Left lung (tissue), 10 donors: Measurements from ENCODE around the gene SLCO3A1. TPM values are rescaled to one million over a fixed set of nuclear protein-coding genes. Genes with fewer than 3 reads are reported as not detected.
"Not testable (repeated sequence)": the region's sequence is repeated elsewhere in the genome, so short reads cannot be mapped to it uniquely, and the experiment has no call there.

Source experiments
- ATAC-seq: fragments of 200-7000 bp; cut with Tn5 transposase; one replicate; pipeline ENCODE4 v1.9.1; 2020; ENCODE audit warnings: moderate library complexity
- DNase-seq, 4 donors: peaks; one replicate each; pipeline ENCODE4 v3.0.0-alpha.2; 2013 to 2020
- H3K27ac ChIP-seq, 2 donors: fragments of 200-600 bp; sonication (generic) in 1 of 2; one replicate each; pipeline versions ENCODE4 v1.5.0 to v1.8.0; 2020 to 2021
- H3K27me3 ChIP-seq, 2 donors: fragments of 200-600 bp; sonication (generic) in 1 of 2; one replicate each; pipeline versions ENCODE4 v1.5.0 to v1.8.0; 2020 to 2021
- H3K36me3 ChIP-seq, 2 donors: fragments of 200-600 bp; sonication (generic) in 1 of 2; one replicate each; pipeline versions ENCODE4 v1.5.0 to v1.8.0; 2020 to 2021
- H3K4me1 ChIP-seq, 2 donors: fragments of 200-600 bp; one replicate each; pipeline ENCODE4 v1.8.0; 2021
- H3K4me3 ChIP-seq, 2 donors: fragments of 200-600 bp; sonication (generic) in 1 of 2; one replicate each; pipeline versions ENCODE4 v1.5.0 to v1.8.0; 2020 to 2021; ENCODE audit warnings: mild to moderate bottlenecking in 1 of 2
- H3K9me3 ChIP-seq, 2 donors: fragments of 200-600 bp; sonication (generic) in 1 of 2; one replicate each; pipeline versions ENCODE4 v1.5.0 to v1.8.0; 2020 to 2021
- CTCF ChIP-seq, 2 donors: fragments of 200-600 bp; sonication (generic) in 1 of 2; IDR thresholded peaks; one replicate each; pipeline versions ENCODE4 v1.5.0 to v1.8.0; 2021; ENCODE audit warnings: antibody characterized with exemption in 2 of 2
- intact Hi-C, 2 donors: fragments of 100-400 bp; cut with DNase I; formaldehyde crosslinking; loops; one replicate each; pipeline versions ENCODE4 v1.11.2 to v1.14.2; 2022
- polyA plus RNA-seq, 6 donors: library from polyadenylated mRNA; unstranded; fragments of 120-200 nt; gene quantifications; one replicate each; pipeline ENCODE4 v1.2.1, GENCODE V29; 2013; ENCODE audit not compliant: insufficient read length in 6 of 6
- total RNA-seq, 2 donors: library from RNA; stranded (reverse); fragmentation: NEBNext Ultra II Directional; extraction: Animal tissue kit (Norgen Biotek cat#: 25700); gene quantifications; one replicate each; pipeline ENCODE4 v1.2.1, GENCODE V29; 2021
- donor health status: DM: no; HTN: yes; CAD: no.
- donor health status: DM: no; HTN: no; CAD: no.

The SLCO3A1 gene
- total and polyA plus RNA-seq, 8 donors = 7.7 to 49.0 (median 11.9) TPM

GRCh38 chr15:92053753-92054316 is 200.3 kb downstream of the SLCO3A1 start:
- H3K4me3 ChIP-seq = no peak overlapping the region
- intact Hi-C loops = no loop called here
- H3K27ac ChIP-seq = no peak overlapping the region
- H3K9me3 ChIP-seq = no peaks in the 10 kb centered on the region
- no peak for TF ChIP-seq CTCF (IDR thresholded peaks at IDR 0.05)
- no peaks in the 10 kb centered on the region for H3K36me3 ChIP-seq
- ATAC-seq = no peak
- H3K27me3 ChIP-seq = no peaks in the 10 kb centered on the region
- peaks cover 7 to 14% of the 10 kb centered on the region in 2 donors for H3K4me1 ChIP-seq
- no peak for DNase-seq

DNA sequence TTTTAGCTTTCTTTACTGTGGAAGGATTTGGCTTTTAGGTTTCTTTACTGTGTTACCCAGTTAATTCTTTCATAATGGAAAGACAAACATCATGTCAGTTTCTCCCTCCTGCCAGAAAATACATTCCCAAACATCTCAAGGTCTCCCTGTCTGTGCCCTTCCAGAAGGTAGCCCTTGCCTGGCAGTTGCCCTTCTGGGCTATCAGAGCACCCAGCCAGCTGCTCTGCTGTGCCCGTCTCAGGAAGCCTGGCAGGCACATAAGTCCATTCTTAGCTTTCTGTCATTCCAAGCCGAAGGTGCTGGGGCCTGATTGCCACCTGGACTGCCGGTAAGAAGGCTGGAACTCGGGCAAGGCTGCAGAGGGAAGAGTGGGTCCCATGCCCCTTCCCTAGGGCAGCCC is 203.4 kb downstream of the SLCO3A1 start:
- Histone ChIP-seq H3K27ac (no peak overlapping the region), H3K4me1 (no peaks in the 10 kb centered on the region), H3K27me3 (no peaks in the 10 kb centered on the region), H3K4me3 (no peak overlapping the region), H3K36me3 (no peaks in the 10 kb centered on the region), H3K9me3 (no peaks in the 10 kb centered on the region)
- intact Hi-C loops = no loop called here
- DNase-seq = no peak
- ATAC-seq = no peak
- TF ChIP-seq CTCF (IDR thresholded peaks at IDR 0.05) = no peak

DNA sequence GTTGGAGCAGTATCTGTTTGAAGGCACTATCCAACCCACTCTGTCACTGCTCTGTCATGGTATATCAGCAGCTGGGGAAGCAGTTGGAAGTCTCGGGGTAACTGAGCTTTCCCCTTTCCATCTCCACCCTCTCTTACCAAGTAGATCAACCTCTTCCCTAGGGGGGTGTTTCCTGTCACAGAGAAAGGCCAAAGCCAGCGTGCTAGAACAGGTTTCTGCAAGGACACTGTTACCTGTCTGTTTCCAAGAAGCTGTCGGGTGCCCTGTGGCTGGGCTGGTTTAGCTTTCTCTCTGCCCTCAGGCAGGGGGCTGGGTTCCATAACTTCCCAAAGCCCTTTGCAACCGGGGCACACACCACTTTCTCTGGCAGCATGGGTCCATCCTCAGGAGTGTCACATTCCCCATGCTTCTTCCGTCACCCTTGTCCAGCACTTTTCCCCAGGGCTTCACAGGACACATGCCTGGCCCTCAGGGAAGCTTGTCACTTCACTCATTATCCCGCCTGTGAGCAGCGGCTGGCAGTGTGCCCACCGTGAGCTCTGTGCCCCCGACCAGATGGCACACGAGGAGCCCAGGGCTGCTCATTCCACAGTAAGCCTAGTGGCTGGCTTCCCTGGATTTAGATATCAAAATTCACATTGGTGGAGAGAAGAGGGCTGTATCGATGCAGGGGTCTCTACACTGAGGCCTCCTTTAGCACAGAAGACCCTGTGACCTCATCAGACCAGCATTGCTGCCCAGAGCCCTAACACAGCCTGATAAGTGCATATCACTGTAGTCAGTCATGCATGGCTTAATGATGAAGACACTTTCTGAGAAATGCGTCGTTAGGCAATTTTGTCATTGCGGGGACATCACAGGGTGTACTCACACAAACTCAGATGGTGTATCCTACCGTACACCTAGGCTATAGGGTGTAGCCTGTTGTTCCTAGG is 205.8 kb downstream of the SLCO3A1 start:
- ATAC-seq (no peak), DNase-seq (no peak)
- H3K36me3 ChIP-seq = no peaks in the 10 kb centered on the region
- H3K27ac ChIP-seq = no peak overlapping the region
- no peaks in the 10 kb centered on the region for H3K4me1 ChIP-seq
- H3K9me3 ChIP-seq = no peaks in the 10 kb centered on the region
- H3K4me3 ChIP-seq = no peak overlapping the region
- no peaks in the 10 kb centered on the region for H3K27me3 ChIP-seq
- TF ChIP-seq CTCF (IDR thresholded peaks at IDR 0.05) = no peak
- intact Hi-C loops = no loop called here

DNA sequence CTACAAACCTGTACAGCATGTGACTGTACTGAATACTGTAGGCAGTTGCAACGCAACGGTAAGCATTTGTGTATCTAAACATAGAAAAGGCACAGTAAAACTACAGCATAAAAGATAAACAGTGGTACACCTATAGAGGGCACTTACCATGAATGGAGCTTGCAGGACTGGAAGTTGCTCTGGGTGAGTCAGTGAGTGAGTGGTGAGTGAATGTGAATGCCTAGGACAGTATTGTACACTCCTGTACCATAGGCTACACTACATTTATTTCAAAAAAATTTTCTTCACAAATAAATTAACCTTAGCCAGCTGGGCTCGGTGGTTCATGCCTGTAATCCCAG is 206.4 kb downstream of the SLCO3A1 start:
- ATAC-seq, H3K9me3 ChIP-seq, H3K4me1 ChIP-seq, DNase-seq, H3K36me3 ChIP-seq, H3K27ac ChIP-seq, H3K27me3 ChIP-seq, H3K4me3 ChIP-seq, intact Hi-C loops: not testable (repeated sequence)

DNA sequence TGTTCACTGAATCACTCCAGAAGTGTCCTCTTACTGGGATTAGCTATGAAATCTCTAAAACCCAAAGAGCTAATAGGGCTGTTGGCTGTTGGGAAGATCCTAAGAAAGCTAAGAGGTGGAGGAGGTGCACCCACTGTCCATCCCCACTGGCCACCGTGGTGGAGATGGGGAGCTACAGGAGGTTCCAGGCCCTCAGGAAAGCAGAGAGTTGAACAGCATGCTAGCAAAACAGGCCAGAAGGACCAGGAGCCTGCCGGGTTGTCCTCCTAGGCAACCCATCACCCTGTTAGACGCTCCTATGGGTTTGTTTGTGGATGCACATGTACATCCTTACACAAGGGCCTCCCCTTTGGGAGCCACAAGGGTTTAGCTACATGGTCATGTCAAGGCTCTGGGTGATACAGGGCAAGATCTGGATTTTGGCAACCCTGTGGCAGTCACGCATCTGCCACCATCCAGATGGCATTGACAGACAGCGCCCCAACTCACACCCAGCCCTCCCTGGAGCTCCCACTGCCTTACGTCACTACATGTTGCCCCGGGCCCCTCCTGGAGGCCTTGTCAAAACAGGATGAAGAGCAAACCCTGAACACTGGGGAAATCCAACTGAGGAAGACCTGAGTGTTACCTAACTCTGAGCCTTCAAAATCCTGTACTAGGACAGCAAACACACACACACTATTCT is 208.1 kb downstream of the SLCO3A1 start:
- TF ChIP-seq CTCF (IDR thresholded peaks at IDR 0.05) = no peak
- H3K27ac ChIP-seq = no peak overlapping the region
- no peaks in the 10 kb centered on the region for H3K27me3 ChIP-seq
- no peaks in the 10 kb centered on the region for H3K4me1 ChIP-seq
- no peak overlapping the region for H3K4me3 ChIP-seq
- intact Hi-C loops = no loop called here
- ATAC-seq = no peak
- no peaks in the 10 kb centered on the region for H3K36me3 ChIP-seq
- no peaks in the 10 kb centered on the region for H3K9me3 ChIP-seq
- DNase-seq = no peak
